ENCODE measurements around the gene NIP7.
A peak's percentile ranks its signal among the peaks of the same experiment; 100 is the strongest.
"Not testable (repeated sequence)": the region's sequence is repeated elsewhere in the genome, so short reads cannot be mapped to it uniquely, and the experiment has no call there.

Gene NIP7

DNA sequence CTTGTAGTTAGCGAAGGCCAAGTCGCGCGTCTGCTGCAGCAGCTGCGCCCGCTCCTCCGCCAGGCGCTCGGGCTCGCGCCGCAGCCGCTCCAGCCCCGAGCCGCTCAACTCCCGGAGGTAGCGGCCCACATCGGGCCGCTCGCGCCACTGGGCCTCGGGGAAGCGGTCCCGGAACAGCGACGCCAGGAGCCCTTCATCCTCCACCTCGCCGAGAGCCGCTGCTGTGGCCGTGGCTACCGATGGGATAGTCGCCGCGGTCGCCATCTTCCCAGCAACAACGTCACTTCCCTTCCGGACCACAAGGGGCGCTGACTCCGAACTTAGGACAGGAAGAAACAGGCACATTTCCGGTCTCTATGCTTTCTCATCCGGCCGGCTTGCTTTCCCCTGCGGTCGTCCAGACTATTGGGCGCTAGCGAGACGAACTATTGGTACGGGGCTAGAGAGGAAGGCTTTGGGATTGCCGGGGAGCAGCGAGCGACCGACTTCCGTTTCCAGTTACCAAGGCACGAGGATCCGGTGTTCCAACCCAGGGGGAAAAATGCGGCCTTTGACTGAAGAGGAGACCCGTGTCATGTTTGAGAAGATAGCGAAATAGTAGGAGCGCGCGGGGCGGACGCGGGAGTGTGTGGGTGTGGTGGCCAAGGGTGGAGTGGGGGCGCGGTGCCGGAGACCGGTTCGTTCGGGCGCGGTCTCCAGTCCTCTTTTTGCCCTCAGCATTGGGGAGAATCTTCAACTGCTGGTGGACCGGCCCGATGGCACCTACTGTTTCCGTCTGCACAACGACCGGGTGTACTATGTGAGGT, at the start of gene NIP7, which contains the start of gene COG8:
Gene NIP7 (plus strand): TSS at position 484 of the 806 bp plus-strand sequence. CDS start 58 bp downstream, at position 542.
Gene COG8 (minus strand): TSS at position 276 of the 806 bp plus-strand sequence. CDS start 12 bp downstream, at position 264.
- DNase-seq (ENCODE audit: low read depth, low spot score): peak; percentile 98

DNA sequence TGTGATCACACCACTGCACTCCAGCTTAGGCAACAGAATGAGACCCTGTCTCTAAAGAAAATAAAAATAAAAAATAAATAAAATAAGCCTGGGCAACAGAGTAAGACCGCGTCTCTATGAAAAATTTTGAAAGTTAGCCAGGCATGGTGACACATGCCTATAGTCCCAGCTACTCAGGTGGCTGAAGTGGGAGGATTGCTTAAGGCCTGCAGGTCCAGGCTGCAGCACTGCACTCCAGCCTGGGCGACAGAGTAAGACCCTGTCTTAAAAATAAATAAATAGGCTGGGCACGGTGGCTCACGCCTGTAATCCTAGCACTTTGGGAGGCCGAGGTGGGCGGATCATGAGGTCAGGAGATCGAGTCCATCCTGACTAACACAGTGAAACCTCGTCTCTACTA, 47.9 kb upstream of the NIP7 start:
- not testable (repeated sequence) for DNase-seq (ENCODE audit: low read depth, low spot score)

DNA sequence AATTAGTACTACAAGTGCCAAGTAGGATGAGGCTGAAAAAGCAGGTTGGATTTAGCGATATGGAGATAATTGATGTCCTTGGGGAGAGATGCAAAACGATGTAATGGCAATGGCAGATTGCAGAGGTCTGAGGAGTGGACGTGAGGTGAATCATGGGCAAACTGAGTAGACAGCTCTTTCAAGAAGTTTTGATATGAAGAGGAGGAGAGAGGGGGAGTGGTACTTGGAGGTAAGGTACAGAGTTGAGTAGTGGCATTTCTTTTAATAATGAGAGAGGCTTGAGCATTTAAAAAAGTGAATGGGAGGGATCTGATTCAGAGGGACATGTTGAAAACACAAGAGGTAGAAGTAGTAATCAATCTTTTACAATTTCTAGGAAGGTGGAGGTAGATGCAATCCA, 46.2 kb upstream of the NIP7 start:
- no peak for DNase-seq (ENCODE audit: low read depth, low spot score)

DNA sequence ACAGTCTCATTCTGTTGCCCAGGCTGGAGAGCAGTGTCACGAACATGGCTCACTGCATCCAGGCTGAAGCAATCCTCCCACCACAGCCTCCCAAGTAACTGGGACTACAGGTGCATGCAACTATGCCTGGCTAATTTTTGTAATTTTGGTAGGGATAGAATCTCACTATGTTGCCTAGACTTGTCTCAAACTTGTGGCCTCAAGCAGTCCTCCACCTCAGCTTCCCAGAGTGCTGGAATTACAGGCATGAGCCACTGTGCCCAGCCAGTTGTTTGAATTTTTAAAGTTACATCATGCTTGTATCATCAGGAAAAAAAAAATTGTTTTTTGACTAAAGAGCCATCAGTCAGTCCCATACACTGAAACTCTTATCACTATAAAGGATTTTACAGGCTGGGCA, 45.5 kb upstream of the NIP7 start:
- no peak for DNase-seq (ENCODE audit: low read depth, low spot score)

DNA sequence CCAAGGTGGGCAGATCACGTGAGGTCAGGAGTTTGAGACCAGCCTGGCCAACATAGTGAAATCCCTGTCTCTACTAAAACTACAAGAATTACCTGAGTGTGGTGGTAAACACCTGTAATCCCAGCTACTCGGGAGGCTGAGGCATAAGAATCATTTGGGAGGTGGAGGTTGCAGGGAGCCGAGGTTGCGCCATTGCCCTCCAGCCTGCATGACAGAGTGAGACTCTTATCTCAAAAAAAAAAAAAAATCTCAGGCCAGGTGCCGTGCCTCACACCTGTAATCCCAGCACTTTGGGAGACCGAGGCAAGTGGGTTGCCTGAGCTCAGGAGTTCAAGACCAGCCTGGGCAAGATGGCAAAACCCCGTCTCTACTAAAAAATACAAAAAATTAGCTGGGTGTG, 42.8 kb upstream of the NIP7 start:
- DNase-seq (ENCODE audit: low read depth, low spot score): not testable (repeated sequence)

DNA sequence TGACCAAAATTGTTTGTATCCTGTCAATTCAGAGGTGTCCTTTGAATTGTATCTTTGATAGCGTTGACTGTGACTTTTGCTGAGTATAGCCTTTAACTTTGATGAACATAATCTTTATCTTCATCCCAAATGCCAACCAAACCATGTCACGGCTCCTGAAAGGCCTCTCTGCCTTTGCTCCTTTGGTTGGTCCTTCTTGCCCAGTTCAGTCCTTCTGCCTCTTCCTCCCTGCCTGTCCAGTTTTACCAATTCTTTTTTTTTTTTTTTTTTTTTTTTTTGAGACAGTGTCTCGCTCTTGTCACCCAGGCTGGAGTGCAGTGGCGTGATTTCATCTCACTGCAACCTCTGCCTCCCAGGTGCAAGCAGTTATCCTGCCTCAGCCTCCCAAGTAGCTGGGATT, 41.3 kb upstream of the NIP7 start:
- no peak for DNase-seq (ENCODE audit: low read depth, low spot score)

DNA sequence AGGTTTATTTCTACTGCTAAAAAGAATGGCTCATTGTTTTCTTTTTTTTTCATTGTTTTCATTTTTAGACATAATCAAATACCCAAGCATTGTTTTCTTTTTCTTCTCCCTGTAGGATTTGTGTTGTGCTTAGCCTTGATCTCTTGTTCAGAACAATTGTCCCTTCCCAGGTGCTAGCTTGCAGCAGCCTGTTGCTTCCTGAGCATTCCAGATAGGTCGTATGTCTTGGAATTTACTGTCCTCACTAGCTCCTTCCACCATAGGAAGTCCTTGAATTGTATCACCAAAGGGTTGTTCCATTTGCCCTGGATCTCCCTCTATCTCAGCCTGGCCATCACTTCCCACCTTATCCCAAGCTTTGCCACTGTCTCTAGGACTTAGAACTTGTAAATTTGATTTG, 38.4 kb upstream of the NIP7 start:
- no peak for DNase-seq (ENCODE audit: low read depth, low spot score)

DNA sequence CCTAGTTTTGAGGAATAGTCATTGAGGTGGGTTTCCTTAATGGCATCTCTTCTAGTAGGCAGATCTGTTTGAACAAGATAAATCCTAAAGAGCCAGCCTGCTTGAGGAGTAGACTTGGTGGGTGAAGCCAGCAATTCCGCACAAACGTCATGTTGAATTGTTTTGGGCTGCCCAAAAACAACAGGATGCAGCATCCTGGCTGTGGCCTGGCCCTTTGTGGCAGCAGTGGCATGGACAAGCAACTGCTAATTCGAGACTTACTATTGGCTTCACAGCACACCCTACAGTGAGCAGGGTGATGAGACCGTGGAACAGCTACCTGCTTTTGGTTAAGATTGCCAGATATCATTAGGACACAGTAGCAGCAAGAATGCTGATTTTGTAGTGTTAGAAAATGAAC, 37.7 kb upstream of the NIP7 start:
- no peak for DNase-seq (ENCODE audit: low read depth, low spot score)

DNA sequence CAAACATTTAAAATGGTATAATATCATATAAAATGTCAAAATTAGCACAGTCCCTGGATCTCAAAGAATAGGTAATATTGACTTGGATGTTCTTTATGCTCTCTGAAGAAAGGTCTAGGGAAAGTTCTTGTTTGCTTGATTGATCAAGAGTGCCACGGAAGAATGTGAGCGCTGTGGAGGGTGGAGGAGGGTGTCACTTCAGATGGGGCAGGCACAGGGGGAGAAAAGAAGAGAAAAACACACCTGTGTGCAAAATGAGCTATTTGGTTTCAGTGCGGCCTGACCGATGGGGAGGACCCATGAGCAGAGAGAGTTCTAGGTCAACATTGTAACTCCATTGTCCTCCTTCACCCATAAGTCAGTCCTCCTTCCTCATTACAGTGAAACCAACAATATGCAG, 37.3 kb upstream of the NIP7 start:
- no peak for DNase-seq (ENCODE audit: low read depth, low spot score)

DNA sequence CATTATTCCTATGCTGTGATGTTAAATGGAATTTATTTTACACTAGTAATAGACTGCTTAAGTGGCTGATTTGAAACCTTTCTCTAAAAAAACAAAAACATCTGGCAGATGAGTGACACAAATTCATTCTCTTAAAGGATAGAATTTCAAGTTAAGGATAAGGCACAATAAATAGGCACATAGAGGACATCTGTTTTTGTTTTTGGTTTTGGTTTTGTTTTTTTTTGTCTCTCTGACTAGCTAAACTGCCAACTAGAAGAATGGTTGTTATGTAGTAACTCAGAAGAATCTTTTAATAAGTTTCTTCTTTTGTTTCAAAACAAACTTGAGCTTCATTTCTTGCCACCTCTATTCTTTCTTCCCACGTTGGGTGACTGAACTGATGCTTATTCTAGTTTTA, 33.5 kb upstream of the NIP7 start:
- DNase-seq (ENCODE audit: low read depth, low spot score): no peak

DNA sequence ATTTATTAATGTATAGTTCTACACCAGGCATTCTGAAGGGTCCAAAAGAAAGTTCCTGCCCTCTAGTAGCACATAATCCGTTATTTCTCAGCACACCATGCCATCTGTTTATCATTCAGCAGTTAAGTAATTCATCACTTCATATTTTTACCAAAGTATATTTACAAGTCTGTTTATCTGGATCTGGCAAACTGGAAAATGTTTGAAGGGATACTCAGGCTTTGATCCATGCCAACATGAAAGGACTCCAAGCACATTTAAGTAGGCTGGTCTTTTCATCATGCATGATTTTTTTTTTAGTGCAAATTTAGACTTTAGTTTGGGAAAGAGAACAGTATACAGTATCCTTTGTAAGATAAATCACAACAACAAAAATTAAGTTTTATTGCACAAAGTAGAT, 32.5 kb upstream of the NIP7 start:
- no peak for DNase-seq (ENCODE audit: low read depth, low spot score)

DNA sequence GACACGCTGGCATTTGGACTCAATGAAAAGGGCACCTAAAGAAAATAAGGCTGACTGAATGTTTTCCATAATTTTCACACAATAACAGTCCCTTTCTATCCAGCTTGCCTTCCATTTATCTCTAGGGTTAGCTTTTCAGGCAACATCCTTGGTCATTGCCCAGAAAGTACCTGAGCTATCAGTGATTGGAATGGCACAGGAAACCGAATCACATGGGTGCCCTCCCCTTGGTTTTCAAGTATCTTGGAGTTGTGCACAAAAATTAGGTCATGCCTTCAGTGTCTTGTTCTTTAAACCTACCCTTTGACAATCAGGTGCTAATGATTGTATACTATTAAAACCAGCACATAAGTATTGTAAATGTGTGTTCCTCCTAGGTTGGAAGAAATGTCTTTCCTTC, 31.7 kb upstream of the NIP7 start:
- no peak for DNase-seq (ENCODE audit: low read depth, low spot score)

DNA sequence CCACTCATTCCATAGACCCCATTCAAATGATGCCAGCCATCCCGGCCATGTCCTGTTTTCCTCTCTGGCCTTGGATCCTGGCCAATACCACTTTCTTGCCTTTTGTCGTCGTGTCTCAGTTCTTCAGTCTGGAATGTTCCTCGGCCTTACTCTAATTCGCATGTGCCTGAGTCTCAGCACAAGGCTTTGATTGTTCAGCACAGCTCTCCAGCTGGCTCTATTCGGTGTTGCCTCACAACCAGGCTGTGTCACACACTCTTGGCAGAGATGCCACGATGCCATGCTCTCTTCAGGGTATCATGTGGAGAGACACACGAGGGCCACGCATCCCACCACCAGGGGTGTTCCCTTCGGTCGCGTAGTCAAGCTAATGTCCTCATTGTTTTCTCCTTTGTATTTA, 30.3 kb upstream of the NIP7 start:
- no peak for DNase-seq (ENCODE audit: low read depth, low spot score)

DNA sequence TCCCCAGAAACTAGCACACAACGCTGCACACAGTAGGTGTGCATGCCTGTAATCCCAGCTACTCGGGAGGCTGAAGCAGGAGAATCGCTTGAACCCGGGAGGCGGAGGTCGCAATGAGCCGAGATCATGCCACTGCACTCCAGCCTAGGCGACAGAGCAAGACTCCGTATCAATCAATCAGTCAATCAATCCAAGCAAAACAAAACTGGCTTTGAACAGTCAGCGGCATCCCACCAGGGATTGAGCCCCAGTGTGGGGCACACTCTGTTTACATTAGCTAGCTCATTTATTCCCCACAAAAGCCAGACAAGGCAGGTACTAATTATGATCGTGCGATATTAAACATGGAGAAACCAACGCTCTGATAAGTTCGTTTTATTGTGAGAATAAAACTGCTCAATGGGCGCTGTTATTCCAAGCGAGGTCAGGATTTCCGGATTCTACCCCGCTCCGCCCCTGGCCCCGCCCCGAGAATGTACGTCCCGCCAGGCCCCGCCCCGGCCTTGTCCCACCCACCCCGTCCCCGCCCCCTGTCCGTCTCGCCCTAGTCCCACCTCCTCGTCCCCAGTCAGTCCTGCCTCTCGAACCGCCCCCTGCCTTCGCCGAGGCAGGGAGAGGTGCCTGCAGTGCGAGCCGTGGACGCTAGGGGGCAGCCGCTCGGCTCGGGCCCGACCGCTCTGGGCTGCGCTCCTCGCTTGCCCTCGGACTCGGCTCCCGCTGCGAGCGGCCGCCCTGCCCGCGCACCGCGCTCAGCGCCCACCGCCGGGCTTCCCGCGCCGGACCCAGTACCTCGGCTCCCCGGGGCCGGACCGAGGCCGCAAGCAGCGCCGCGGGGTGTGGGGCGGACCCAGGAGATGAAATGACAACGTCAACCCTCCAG, 28.7 kb upstream of the NIP7 start, which contains the start of gene VPS4A:
Gene VPS4A (plus strand): TSS at position 698 of the 880 bp plus-strand sequence. CDS start 162 bp downstream, at position 860.
- DNase-seq (ENCODE audit: low read depth, low spot score): peak; percentile 59

DNA sequence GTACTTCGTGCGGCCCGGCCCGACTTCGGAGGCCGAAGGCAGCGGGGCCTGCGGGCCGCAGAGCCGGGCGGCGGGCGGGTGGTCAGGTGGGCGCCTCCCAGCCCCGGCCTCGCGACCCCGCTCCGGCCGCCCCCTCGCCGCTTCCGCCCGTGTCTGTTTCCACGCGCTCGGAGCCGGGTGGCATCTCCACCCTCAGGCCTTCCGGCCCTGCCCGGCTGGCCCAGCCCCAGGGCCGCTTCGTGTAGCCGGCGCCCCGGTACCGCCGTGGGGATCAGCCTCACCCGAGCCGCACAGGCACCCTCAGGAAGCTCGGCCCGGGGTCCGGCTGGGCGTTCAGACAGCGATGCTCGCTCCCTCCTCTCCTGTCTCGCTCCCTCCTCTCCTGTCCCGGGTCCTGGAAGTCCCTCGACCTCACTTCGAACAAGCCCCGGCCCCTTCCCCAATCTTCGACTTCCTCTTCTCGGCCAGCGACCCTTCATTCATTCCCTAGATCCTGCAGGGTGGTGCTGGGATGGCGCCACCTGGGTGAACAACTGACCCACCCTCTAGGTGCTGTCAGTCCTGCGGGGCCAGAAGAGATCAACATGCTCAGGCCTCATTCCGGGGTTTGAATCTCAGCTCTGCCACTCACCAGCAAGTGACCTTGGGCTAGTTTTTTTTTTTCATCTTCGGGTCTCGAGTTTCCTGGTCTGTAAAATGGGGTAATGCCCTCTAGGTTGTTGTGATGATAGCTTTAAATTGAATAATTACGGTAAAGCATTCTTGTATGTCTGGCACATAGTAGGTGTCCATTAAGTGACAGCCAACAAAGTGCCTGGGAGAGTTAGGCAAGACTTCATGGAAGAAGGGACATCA, 27.8 kb upstream of the NIP7 start:
- DNase-seq (ENCODE audit: low read depth, low spot score): no peak

DNA sequence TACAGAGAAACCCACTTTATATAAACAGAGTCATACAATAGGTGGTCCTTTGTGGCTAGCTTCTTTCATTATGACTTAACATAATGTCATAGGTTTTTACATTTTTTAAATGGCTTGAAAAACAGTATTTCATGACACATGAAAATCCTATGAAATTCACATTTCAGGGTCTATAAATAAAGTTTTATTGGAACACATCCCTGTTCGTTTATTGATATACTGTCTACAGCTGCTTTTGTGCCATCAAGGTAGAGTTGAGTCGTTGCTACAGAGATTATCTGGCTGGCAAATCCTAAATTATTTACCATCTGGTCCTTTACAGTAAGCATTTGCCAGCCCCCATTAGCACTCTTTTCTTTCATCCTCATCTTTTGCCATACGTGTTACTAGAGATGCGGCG, 26.1 kb upstream of the NIP7 start:
- no peak for DNase-seq (ENCODE audit: low read depth, low spot score)

DNA sequence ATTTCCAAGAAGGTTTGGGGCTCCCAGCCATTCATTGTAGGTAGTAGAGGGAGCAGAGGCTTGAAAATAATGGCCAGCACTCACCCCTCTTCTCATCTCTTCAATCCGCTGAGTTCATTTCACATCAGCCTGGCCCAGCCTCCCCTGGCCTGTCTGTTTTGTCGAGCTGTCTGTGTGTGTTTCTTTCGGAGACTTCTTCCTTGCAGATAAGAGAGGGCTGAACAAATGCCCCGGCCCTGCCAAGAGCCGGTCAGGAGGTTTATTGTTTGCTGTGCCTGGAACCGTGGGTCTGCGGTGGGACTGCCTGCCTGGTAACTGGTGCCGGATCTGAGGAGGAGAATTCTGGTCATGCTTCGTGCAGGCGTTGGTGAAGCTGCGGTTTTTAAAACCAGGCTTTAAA, 25.0 kb upstream of the NIP7 start:
- DNase-seq (ENCODE audit: low read depth, low spot score): no peak

DNA sequence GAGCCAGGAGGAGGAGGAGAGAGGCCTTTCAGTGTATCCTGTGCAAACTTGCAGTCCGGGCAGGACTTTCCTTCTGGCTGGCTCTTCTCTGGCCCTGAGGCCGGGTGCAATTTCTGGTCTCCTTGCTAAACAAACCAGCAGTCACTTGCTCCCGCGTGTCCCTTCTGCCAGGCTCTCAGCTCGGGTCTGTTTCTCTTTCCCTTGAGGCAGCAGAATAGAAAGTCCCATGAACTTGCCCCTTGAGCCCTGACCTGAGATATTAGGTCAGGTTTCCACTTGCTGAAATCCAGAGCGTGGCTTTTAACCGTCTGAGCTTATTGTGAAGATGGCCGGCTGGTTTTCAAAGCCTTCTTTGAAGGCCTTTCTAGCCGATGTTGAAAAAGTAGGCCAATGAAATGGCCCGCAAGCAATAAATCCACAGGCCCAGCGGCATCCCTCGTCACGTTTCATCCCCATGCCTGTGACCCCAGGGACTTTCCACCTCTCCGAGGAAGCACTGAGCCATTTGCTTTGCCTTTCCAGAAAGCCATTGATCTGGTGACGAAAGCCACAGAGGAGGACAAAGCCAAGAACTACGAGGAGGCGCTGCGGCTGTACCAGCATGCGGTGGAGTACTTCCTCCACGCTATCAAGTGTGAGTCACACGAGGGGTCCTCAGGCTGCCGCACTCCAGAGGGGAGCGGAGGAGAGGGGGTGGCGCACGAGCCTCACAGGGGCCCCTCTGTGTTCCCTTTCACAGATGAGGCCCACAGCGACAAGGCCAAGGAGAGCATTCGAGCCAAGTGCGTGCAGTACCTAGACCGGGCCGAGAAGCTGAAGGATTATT, 23.9 kb upstream of the NIP7 start:
- no peak for DNase-seq (ENCODE audit: low read depth, low spot score)

DNA sequence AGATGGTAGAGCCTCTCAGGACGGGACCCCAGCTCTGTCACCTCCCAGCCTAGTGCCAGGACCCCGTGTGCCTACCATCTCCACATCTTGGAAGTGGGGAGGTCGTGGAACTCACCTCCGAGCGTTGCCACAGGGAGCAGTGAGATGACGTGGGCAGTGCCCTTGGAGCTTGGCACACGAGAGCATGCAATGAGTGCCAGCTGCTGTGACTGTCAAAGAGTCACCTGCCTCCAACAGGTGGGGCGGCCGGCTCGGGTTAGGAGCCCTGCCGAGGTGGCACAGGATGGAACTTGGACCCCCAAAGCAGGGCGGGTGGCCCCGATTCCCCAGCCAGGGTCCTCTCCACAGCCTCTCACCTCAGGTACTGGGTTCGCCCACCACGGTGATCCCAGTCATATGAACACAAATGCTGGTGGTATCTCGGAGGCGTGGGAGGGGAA, 23.0 kb upstream of the NIP7 start:
- no peak for DNase-seq (ENCODE audit: low read depth, low spot score)

DNA sequence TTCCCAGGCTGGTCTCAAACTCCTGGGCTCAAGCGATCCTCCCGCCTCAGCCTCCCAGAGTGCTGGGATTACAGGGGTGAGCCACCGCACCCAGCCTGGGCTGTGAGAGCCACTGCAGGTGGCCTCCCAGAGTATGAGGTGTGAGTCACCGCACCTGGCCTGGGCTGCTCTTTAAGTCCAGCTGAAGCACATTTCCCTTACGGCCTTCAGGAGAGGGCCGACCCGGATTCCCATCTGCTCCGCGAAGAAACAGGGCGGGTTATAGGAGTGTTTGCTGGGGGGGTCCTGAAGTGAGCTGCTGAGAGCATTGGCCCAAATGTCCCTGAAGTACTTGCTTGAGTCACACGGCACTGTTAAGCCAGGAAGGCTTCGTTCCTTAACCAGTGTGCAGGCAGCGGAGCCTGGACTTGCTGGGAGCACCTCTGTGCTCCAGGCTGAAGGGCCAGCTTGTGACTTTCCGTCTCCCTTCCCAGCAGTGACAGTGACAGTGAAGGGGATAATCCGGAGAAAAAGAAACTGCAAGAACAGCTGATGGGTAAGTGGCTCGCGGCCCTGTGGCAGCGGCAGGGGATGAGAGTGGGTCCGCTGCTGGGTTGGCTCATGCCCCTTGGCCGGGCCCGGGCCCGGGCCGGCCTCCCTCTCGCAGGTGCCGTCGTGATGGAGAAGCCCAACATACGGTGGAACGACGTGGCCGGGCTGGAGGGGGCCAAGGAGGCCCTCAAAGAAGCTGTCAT, 21.2 kb upstream of the NIP7 start:
- DNase-seq (ENCODE audit: low read depth, low spot score): no peak
